H54 (cell line): ENCODE results near the gene MIGA1.
A peak's percentile ranks its signal among the peaks of the same experiment; 100 is the strongest.

Source experiments
- DNase-seq: peaks from one replicate; pipeline ENCODE4 v3.0.0; 2011; ENCODE audit warnings: low spot score, mixed read lengths; ENCODE audit not compliant: insufficient read length
- FAIRE-seq: peaks from 3 replicates; lab custom pipeline; 2011; peaks lifted over from hg19 to GRCh38; lab: Jason Lieb, UNC
- POLR2A ChIP-seq: IDR thresholded peaks from 2 replicates; pipeline ENCODE4 v1.6.1; 2011; ENCODE audit warnings: low read depth, mild to moderate bottlenecking, low read length

MIGA1 gene

DNA sequence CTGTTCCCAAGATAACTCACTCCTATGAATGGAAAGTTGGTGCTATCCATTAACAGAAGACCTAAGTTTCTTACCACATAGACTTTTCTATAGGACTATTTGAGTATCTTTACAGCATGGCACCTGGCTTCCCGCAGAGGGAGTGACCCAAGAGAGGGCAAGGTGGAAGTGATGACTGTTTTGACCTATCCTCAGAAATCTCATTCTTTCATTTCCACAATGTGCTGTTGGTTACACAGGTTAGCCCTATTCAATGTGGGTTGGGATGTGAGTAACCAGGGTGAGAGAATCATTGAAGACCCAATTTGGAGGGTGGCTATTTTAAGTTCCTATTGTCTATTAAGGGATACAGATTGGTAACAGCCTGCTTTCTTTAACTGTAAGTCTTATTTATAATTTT lies 70.6 kb downstream of the MIGA1 start:
- DNase-seq (no peak), FAIRE-seq (no peak)
- no peak for TF ChIP-seq POLR2A

DNA sequence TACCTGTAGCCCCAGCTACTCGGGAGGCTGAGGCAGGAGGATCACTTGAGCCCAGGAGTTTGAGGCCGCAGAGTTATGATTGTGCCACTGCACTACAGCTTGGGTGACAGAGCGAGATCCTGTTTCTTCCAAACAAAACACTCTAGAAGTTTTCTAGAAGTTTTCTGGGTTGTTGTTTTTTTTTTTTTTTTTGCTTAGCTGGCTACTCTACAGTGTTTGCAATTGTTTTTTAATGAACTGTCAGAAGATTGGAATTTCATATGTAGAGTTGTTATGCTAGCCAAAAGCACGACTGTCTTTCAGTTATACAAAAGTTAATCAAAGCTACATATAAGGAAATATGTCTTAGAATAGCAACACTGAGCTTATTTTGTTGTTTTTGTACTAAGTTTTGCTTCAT lies 78.1 kb downstream of the MIGA1 start:
- FAIRE-seq (no peak), DNase-seq (no peak)
- no peak for TF ChIP-seq POLR2A

DNA sequence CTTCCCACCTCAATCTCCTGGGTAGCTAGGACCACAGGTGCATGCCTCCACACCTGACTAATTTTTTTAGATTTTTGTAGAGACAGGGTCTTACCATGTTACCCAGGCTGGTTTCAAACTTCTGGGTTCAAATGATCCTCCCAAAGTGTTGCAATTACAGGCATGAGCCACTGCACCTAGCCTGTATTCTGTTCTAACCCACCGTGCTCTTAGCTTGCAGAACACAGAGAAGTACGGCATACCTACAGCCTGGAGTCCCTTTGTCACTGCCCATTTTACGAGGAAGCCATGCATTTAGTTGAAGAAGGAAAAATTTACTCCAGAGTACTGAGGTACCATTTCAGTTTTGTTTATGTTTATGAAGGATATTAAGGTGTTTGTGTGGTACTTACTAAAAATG lies 79.3 kb downstream of the MIGA1 start:
- DNase-seq: no peak
- no peak for FAIRE-seq
- TF ChIP-seq POLR2A: no peak

DNA sequence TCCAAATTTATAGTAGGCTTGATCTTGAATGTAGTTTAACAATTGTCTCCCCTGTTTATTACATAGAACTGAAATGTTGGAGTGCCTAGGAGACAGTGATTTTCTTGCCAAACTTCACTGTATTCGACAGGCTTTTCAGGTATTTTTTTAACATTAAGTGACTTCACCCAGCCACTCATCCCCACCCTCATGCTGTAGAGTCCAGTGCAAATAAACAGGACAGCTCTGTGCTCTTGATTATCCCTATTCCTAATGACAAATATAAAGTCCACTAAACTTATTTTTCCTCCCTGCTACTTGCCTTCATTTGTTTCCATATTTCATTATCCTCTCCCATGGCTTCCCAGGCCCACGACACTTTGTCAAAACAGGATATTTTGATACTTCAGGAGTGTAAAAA lies 79.8 kb downstream of the MIGA1 start:
- FAIRE-seq: no peak
- DNase-seq: no peak
- no peak for TF ChIP-seq POLR2A

DNA sequence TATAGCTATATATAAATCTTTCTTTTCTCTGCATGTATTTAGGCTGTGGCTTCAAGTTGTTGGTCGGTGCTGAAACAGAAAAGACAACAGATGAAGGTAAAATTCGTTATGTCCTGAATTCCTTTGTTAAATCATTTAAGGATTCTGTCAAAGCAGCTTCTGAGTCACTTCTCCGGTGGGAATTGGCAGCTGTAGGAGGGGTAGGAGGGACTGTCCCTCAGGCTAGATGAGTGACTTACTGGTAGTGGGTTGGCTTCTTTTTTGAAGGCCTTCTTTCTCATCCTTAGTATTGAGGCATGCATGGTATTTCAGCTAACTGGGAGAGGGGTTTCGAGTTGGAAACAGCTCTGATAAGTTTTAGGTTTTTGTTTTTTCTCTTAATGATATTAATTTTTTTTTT lies 86.8 kb downstream of the MIGA1 start:
- no peak for FAIRE-seq
- no peak for DNase-seq
- no peak for TF ChIP-seq POLR2A

DNA sequence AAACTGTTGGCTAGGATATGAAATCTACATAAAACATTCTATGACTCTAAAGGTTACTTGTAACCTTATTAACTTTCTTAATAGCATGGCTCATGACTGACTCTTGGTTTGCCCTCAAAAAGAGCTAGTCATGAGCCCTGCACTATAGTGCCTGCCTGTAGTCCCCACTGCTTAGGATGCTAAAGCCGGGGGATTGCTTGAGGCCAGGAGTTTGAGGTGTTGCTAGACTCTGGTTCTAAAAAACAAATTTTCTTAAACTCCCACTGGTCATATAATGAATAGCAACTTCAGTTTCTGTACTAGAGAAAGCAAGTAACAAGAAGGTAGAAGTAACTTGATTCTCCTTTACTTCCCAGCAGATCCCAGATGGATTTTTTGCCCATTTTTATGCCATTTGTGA lies 93.2 kb downstream of the MIGA1 start:
- FAIRE-seq (no peak), DNase-seq (no peak)
- no peak for TF ChIP-seq POLR2A

DNA sequence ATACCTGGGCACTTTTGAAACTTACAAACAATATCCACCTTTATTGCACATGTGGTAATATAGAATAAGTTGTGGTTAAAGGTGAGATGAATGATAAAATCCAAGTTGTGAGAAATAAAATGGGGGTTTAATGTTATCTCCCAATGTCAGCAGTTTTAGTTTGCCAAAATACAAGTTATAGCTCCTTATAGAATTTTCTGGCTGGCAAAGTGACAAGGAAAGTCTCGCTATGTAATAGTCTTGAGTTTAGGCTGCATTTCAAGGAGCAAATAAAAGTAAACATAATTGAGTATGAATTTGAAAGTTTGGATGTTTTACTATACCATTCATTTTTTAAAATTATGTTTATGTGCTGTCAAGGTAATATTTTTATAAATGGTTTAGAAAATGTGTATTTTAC lies 94.0 kb downstream of the MIGA1 start:
- no peak for DNase-seq
- no peak for TF ChIP-seq POLR2A
- no peak for FAIRE-seq

DNA sequence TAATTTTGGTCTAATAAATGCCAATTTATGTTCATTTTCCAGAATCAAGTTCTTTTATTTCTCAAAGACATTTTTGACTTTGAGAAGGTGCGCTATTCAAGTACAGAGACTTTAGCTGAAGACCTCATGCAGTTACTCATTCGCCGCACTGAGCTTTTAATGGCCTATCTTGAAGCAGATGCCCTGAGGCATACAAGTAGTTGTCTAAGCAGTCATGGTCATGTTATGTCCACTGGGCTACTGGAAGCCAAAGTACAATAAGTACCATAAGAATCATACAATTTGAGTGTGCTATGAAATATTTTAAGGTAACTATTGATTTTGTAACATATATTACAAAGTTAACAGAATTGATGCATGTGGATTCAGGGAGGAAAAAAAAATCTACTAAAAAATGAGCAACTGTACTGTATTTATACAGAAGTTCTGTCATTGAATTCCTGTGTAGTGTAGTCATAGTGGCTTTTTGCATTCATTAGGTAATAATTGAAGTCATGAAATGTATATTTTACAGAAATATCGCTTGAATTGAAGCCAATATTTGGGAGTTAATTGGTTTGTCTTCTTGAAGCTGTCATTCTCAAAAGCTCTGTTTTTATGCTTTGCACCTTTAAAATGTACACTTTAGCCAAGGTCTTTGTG lies 95.5 kb downstream of the MIGA1 start:
- TF ChIP-seq POLR2A: no peak
- DNase-seq: no peak
- peak; percentile 89 for FAIRE-seq

DNA sequence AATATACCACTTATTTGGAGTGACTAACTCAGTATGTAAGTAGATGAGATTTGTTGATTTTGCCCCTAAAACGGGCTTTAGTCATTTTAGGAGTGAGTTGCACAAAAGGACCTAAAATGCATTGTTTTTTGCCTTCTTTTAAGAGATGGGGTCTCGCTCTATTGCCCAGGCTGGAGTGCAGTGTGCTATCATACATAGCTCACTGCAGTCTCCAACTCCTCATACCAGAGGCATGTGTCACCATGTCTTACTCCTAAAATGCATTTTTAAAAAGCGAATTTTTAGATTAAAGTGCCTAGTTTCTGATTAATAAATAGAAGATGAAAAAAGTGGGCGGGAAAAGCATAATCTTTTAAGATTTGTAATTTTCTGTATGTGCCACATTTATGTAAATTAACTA lies 97.4 kb downstream of the MIGA1 start:
- no peak for TF ChIP-seq POLR2A
- no peak for DNase-seq
- peak; percentile 62 for FAIRE-seq

DNA sequence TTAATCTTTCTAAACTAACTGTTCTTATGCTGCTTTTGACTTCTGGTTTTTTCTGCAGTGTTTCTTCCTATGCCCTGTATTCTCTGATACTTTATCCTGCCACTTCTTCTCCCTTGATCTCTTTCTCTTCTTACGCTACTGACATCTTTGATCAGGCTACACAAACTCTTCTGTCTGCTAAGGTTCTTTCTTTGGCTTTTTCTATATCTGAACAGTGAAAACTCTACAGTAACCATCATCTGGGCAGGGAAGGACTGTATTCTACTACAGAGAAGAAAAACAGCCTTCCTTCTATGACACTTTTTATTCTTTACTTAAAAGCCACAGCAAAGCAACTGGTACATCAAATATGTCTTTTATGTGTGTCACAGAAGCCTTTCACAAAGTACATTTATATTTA lies 101.6 kb downstream of the MIGA1 start:
- DNase-seq (no peak), FAIRE-seq (no peak)
- TF ChIP-seq POLR2A: no peak

DNA sequence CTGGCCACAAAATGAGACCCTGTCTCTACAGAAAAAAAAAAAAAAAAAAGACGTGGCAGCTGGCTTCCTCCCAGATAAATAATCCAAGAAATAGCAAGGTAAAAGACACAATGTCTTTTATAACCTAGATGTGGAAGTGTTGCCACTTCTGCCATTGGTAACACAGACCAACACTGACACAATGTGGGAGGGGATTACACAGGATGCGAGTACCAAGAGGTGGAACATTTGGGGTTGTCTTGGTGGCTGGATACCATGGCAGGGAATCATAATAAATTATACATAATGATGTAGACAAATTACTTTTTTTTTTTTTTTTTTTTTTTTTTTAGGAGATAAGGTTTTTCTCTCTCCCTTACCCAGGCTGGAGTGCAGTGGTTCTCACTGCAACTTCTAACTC lies 103.0 kb downstream of the MIGA1 start:
- TF ChIP-seq POLR2A: no peak
- DNase-seq (no peak), FAIRE-seq (no peak)

DNA sequence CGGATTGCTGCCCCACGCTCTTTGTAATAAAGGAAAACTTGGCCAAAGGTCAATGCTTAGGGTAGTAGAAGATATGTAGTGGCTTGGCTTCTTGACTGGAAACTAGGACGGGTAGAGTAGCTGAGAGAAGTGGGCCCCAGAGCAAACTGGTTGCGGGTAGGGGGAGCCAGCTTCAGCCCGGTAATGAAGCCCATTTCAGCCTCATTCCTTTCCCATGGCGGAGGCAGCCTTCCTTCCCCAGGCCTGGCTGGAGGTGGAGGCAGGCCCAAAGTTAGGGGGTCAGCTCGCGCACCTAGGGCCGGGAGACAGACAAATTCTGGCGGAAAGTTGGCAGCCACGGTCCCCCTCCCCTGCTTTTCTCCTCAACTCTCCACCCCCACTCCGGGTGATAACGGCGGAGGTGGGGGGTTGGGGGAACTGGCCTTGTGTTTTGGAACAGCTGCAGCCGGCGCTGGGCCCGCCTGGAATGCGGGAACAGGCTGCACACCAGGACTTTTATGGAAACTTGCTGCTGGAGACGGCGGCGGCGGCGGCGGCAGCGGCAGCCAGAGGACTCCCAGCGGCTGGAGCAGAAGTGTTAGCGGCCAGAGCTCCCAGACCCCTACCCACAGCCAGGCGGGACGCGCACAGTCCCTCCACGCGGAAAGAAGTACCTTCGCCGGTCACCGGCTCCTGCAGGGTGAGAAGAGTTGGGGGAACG lies 108.8 kb downstream of the MIGA1 start, which contains the start of gene NEXN:
TSS of gene NEXN (plus strand) at position 544 of the 700 bp plus-strand sequence. CDS start 27,483 bp downstream, outside the sequence.
- FAIRE-seq (no peak), DNase-seq (peak; percentile 38)
- no peak; the same call in 1 of the 2 replicates for TF ChIP-seq POLR2A

DNA sequence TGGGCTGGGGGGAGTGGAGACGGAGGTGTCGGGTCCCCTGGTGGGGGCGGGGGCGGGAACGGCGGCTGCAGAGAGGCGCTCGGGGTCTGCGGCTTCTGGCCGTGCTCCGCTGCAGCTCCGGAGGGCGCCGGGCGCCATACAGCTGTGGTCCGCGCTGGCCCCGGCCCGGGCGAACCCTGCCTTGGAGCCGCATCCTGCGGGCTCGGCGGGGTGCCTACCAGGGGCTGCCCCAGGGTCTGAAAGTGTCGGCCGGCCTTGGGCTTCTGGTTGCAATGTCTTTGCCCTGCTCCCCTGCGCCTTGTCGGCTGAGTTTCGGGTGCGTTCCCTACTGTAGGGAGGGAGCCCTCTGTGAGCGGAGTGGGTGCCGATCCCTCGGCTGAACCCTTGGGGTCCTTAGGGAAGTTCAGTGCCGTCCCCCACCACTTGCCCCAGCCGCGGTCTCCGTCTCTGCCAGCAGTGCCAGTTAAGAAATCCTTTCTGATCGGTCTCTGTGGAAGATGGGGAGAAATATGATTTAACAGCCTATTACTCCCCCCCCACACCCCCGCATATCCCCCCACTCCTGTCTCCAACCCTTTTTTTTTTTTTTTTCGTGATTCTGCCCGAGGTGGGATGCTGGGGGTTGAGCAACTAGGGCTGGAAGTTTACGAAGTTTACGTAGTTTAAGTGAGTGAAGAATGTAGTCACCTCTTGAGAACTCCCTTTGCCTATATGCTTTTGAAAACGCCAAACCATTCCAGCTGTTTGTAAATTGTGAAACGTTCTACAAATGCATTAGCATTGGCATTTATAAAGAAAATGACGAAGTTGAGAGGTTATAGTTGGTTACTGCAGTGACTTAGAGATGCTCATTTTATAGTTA lies 109.6 kb downstream of the MIGA1 start:
- FAIRE-seq (peak; percentile 60), DNase-seq (peak; percentile 22)

DNA sequence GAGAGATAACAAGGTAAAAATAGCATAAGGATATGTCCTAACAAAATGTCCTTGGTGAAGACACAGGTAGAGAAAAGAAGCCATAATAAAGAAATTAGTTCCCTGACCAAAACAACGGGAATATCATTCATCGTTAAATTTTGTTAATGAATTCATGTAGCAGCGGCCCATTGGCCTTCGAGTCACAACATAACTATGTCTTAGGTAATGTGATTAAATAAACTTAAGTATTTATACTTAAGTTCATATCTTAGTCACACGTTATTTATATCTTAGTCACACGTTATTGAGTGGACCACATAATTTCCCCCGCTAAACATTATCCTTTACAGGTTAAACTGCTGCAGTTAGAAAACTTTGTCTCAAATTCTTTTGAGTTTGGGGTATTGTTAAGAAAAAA lies 110.2 kb downstream of the MIGA1 start:
- no peak for FAIRE-seq
- DNase-seq: no peak
- no peak for TF ChIP-seq POLR2A

More for the DNA sequence above, 109.6 kb downstream of the MIGA1 start:
- TF ChIP-seq POLR2A: no peak
